GM12801 (cell line): ENCODE data around the gene MIER3.

Experiments
- CTCF ChIP-seq: IDR thresholded peaks from one replicate; pipeline ENCODE4 v1.5.1; 2011; ENCODE audit warnings: control low read depth; ENCODE audit not compliant: insufficient read length; ENCODE audit errors: extremely low read depth

Gene MIER3

GRCh38 chr5:56910210-56910965 is 41.5 kb downstream of the MIER3 start:
- TF ChIP-seq CTCF = no peak

DNA sequence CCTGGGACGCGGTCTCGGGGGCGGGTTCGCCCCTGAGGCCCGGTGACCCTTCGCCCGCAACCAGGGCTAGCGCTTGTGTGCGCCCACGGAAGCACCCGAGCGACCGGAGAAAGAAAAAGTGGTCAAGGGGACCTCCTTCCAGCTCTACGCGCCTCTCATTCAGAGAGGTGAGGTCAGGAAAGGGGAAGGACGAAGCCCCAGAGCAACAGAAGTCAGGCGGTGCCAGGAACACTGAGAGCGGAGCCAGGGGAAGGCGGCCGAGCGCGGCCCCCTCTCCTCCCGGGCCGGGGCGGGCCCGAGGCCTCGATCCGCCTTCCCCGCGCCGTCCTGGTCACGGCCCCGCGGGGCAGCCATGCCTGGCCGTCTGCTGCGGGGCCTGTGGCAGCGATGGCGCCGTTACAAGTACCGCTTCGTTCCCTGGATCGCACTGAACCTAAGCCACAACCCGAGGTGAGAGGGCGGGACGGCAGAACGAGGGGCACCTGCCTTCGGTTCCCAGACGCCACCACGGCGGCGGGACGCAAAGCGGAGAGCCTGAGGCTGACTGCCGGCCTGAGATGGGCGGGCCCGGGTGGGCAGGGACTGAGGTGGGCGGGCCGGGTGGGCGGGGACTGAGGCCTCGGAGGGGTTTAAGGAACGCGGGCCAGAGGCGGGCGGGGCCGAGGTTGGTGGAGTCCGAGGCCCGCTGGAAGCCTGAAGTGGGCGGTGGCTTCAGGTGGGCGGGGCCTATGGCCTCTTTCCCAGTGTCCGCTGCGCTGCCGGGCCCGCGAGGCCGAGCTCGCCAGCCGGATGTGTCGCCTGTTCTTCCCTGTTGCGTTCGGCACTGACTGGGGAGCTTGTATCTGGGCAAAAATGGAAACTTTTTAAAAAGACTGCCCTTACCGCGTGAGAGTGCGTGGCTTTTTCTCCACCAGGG is 42.4 kb downstream of the MIER3 start, which contains the start of gene SETD9:
Gene SETD9 (plus strand): TSS at position 303 of the 916 bp plus-strand sequence. CDS start 50 bp downstream, at position 353.
- TF ChIP-seq CTCF = no peak

GRCh38 chr5:56908942-56909293 is 43.0 kb downstream of the MIER3 start:
- no peak for TF ChIP-seq CTCF

DNA sequence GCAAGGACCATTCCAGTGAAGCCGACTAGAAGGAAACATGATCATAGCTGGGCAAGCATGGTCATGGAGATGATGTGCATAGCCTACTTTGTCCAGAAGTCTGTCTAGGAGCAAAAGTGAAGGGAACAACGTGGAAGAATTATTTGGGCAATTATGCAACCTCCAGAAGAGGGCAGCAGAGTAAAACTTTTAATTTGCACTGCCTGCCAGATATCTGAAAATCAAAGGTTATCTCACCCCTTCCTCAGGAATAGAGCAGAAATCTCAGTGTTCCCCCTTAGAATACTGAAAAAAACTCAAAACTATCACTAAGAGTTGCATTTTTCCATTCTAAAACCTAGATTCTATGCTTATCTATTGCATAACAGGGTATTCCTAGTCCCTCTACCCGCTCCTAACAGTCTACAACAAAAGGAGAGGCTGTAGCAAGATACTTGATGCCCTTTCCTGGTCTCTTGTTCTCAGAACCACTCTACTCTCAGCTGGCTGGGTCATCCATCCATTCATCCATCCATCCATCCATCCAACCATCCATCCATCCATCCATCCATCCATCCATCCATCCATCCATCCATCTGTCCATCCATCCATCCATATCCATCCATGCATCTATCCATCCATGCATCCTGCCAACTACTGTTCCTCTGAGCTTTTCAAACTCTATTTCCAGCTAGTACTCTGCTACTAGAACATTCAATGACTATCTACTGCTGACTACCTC is 50.9 kb downstream of the MIER3 start:
- TF ChIP-seq CTCF = peak; percentile 9

- no peak for TF ChIP-seq CTCF
Measured at GRCh38 chr5:56900395-56900794, 51.5 kb downstream of the MIER3 start.

GRCh38 chr5:56898213-56898612 is 53.7 kb downstream of the MIER3 start:
- TF ChIP-seq CTCF = no peak

DNA sequence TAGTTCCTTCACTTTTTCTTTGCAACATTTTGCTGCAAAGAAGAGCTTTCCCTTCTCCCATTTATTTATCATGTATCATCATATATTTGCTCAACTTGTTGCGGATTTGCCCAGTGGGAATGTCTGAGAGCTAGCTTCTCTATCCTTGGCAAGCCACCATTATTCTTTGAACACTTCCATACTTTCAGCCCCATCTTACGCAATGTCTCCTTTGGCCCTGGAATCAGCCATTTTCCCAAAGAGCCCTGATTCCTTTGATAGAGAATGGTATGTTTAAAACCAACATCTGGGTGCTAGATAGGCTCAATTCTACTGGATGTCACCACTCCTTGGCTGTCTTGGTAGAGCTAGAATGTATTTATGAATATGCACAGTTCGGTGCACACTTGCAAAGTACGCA is 55.2 kb downstream of the MIER3 start:
- no peak for TF ChIP-seq CTCF
